Stomach (tissue), 9 donors: ENCODE data around the gene TFDP2. TPM values are rescaled to one million over a fixed set of nuclear protein-coding genes. Genes with fewer than 3 reads are reported as not detected.

Source experiments
- DNase-seq, 2 donors: peaks; one replicate each; pipeline versions ENCODE4 v3.0.0 to v3.0.0-alpha.2; 2013 to 2019
- H3K27ac ChIP-seq, 5 donors: fragments of 200-600 bp in 4 of 5; sonication (generic) in 4 of 5; one replicate each; pipeline ENCODE4 v1.5.1; 2013 to 2019; ENCODE audit warnings: mild to moderate bottlenecking in 1 of 5, moderate library complexity in 1 of 5
- H3K27me3 ChIP-seq, 3 donors: fragments of 200-600 bp; sonication (generic); one replicate each; pipeline ENCODE4 v1.5.1; 2017 to 2019; ENCODE audit warnings: mixed run types in 1 of 3
- H3K36me3 ChIP-seq, 4 donors: fragments of 200-600 bp; sonication (generic); 1 replicate in 3 of 4; 2 replicates in 1 of 4; pipeline ENCODE4 v1.5.1; 2016 to 2019
- H3K4me1 ChIP-seq, 4 donors: fragments of 200-600 bp; sonication (generic); one replicate each; pipeline ENCODE4 v1.5.1; 2016 to 2019
- H3K4me3 ChIP-seq, 4 donors: fragments of 200-600 bp; sonication (generic) in 3 of 4; one replicate each; pipeline ENCODE4 v1.5.1; 2016 to 2019; ENCODE audit warnings: mild to moderate bottlenecking in 1 of 4
- H3K9me3 ChIP-seq, 4 donors: fragments of 200-600 bp; sonication (generic); one replicate each; pipeline ENCODE4 v1.5.1; 2016 to 2019
- EP300 ChIP-seq: sonication (generic); formaldehyde crosslinking; IDR thresholded peaks from one replicate; pipeline ENCODE4 v1.6.1; 2017; ENCODE audit warnings: antibody characterized with exemption
- POLR2A ChIP-seq, 4 donors: fragments of 450-650 bp; IDR thresholded peaks; one replicate each; pipeline ENCODE4 v1.6.1; 2016; ENCODE audit warnings: antibody characterized with exemption in 4 of 4, control low read depth in 2 of 4, mild to moderate bottlenecking in 1 of 4, moderate library complexity in 1 of 4
- POLR2AphosphoS5 ChIP-seq, 3 donors: sonication (generic); formaldehyde crosslinking; IDR thresholded peaks; one replicate each; pipeline ENCODE4 v1.6.1; 2016; ENCODE audit warnings: antibody characterized with exemption in 3 of 3
- WGBS, 5 donors: extraction: QIAGEN DNeasy Blood & Tissue Kit in 3 of 5; methylation state at CpG; one replicate each; pipeline versions ENCODE4 v1.1.5 to v1.1.7; 2013 to 2018; 5-methylcytosine and 5-hydroxymethylcytosine counted together
- intact Hi-C: fragments of 100-400 bp; cut with DNase I; formaldehyde crosslinking; loops from one replicate; pipeline ENCODE4 v1.15.1; 2023; ENCODE audit warnings: low total_unique reads
- polyA plus RNA-seq, 3 donors: library from polyadenylated mRNA; stranded (reverse); fragments of 200-250 nt; gene quantifications; one replicate each; pipeline ENCODE4 v1.2.3, GENCODE V29; 2013
- total RNA-seq, 5 donors: library from RNA; depleted of rRNA; stranded (reverse); fragments of >200 nt; gene quantifications; one replicate each; pipeline versions ENCODE4 v1.1.0 to v1.2.3, GENCODE V29; 2014 to 2016
- TF ChIP-seq, protein P1 (sequence below), 7 experiments: fragments of 450-650 bp in 4 of 7; fragments of 200-600 bp in 3 of 7; sonication (generic) in 3 of 7; IDR thresholded peaks; one replicate each; pipeline ENCODE4 v1.5.1; 2016 to 2019; ENCODE audit warnings: antibody characterized with exemption in 7 of 7, control low read depth in 2 of 7, mild to moderate bottlenecking in 1 of 7
- donor health status: healthy with polysubstance abuse.
- donor health status: Bipolar disorder and iron deficiency.
- donor health status: healthy.

TFDP2 gene
- total and polyA plus RNA-seq, 8 donors = 8.7 to 180 (median 55.7) TPM

GRCh38 chr3:141934354-141934753 is 215.0 kb downstream of the TFDP2 start:
- no peaks in the 10 kb centered on the region for H3K4me1 ChIP-seq

GRCh38 chr3:141933421-141934300 is 215.7 kb downstream of the TFDP2 start:
- no peak overlapping the region for H3K4me3 ChIP-seq
- no peaks in the 10 kb centered on the region for H3K4me1 ChIP-seq
- H3K9me3 ChIP-seq = no peaks in the 10 kb centered on the region
- 85 to 91% (median 87%) methylated on average over 16 of the region's 16 CpGs for WGBS, 5 donors
- intact Hi-C loops = no loop called here
- H3K27me3 ChIP-seq = no peaks in the 10 kb centered on the region
- TF ChIP-seq POLR2A (IDR thresholded peaks at IDR 0.05) (no peak), POLR2AphosphoS5 (IDR thresholded peaks at IDR 0.05) (no peak), EP300 (no peak)
- TF ChIP-seq, protein P1, sequence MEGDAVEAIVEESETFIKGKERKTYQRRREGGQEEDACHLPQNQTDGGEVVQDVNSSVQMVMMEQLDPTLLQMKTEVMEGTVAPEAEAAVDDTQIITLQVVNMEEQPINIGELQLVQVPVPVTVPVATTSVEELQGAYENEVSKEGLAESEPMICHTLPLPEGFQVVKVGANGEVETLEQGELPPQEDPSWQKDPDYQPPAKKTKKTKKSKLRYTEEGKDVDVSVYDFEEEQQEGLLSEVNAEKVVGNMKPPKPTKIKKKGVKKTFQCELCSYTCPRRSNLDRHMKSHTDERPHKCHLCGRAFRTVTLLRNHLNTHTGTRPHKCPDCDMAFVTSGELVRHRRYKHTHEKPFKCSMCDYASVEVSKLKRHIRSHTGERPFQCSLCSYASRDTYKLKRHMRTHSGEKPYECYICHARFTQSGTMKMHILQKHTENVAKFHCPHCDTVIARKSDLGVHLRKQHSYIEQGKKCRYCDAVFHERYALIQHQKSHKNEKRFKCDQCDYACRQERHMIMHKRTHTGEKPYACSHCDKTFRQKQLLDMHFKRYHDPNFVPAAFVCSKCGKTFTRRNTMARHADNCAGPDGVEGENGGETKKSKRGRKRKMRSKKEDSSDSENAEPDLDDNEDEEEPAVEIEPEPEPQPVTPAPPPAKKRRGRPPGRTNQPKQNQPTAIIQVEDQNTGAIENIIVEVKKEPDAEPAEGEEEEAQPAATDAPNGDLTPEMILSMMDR (IDR thresholded peaks at IDR 0.05) = no peak
- peaks cover 0 to 1% (median under 1%) of the 10 kb centered on the region in 4 donors for H3K36me3 ChIP-seq
- DNase-seq = no peak
- no peak overlapping the region for H3K27ac ChIP-seq

More at GRCh38 chr3:141934354-141934753, 215.0 kb downstream of the TFDP2 start:
- no peaks in the 10 kb centered on the region for H3K36me3 ChIP-seq
- TF ChIP-seq, protein P1 (IDR thresholded peaks at IDR 0.05) = no peak
- TF ChIP-seq EP300 = no peak
- TF ChIP-seq POLR2AphosphoS5 (IDR thresholded peaks at IDR 0.05) = no peak
- no peak for TF ChIP-seq POLR2A (IDR thresholded peaks at IDR 0.05)
- H3K27me3 ChIP-seq = no peaks in the 10 kb centered on the region
- no peak for DNase-seq
- intact Hi-C loops = no loop called here
- H3K4me3 ChIP-seq = no peak overlapping the region
- no peaks in the 10 kb centered on the region for H3K9me3 ChIP-seq
- H3K27ac ChIP-seq = no peak overlapping the region
- 87 to 98% (median 89%) methylated on average over 4 of the region's 4 CpGs for WGBS, 5 donors

DNA sequence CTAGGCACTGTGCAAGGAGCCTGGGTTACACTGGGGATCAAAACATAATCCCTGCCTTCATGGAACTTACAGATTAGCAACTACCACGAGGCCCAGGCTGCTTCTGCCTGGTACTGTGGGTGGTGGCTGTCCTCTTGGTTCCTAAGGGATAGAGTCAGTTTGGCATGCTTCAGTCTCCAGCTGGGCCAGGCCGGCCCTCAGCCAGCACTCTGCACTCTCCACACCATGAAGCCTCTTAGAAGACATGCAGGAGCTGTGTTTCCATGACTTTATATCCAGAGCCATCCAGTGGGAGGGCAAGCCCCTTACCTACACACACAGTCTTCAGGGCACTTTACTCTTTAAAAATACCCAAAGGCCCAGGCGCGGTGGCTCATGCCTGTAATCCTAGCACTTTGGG is 218.5 kb downstream of the TFDP2 start:
- no peaks in the 10 kb centered on the region for H3K4me1 ChIP-seq
- 88 to 99% (median 94%) methylated on average over 4 of the region's 4 CpGs for WGBS, 5 donors
- TF ChIP-seq POLR2A (IDR thresholded peaks at IDR 0.05) (no peak), POLR2AphosphoS5 (IDR thresholded peaks at IDR 0.05) (no peak), EP300 (no peak)
- TF ChIP-seq, protein P1 (IDR thresholded peaks at IDR 0.05) = no peak
- no peak for DNase-seq
- H3K4me3 ChIP-seq = no peak overlapping the region
- no peak overlapping the region for H3K27ac ChIP-seq
- no peaks in the 10 kb centered on the region for H3K9me3 ChIP-seq
- no peaks in the 10 kb centered on the region for H3K27me3 ChIP-seq
- H3K36me3 ChIP-seq = peaks cover 0 to 20% (median 16%) of the 10 kb centered on the region in 4 donors
- intact Hi-C loops = no loop called here

DNA sequence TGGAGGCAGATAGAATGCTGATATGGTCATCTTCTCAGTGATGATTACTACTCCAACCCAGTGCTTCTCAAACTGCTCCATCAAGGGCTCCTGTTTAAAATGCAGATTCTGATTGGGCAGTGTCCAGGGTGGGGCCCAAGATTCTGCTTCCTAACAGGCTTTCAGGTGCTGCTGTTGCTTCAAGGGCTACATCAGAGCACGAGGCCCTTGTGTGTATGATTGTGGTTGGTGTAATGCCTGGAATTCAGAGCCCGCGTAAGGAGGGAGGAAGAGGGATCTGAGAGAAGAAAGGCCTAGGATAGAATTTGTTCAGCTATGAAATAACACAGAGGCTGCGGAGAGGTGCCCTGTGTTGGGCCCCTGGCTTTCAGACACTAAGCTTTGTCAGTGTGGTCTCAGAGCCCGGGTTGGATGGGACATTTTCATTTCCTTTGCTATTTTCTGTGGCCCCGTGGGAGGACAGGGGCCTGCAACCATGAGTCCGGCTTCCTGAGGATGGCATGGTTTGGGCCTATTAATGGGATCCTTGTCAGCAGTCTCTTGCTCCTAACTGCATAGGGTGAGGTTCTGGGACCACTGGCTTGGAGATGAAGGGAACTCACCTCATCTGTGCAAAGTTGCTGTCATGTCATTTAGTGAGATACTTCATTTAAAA is 219.9 kb downstream of the TFDP2 start:
- Histone ChIP-seq H3K36me3 (peaks cover 0 to 33% (median 27%) of the 10 kb centered on the region in 4 donors), H3K4me1 (no peaks in the 10 kb centered on the region), H3K27me3 (no peaks in the 10 kb centered on the region), H3K4me3 (no peak overlapping the region), H3K9me3 (no peaks in the 10 kb centered on the region), H3K27ac (no peak overlapping the region)
- WGBS, 5 donors = 89 to 93% (median 93%) methylated on average over 7 of the region's 7 CpGs
- no peak for DNase-seq
- TF ChIP-seq EP300 = no peak
- no peak for TF ChIP-seq POLR2A (IDR thresholded peaks at IDR 0.05)
- TF ChIP-seq, protein P1 (IDR thresholded peaks at IDR 0.05) = no peak
- TF ChIP-seq POLR2AphosphoS5 (IDR thresholded peaks at IDR 0.05) = no peak
- intact Hi-C loops = no loop called here
